NCI-H510A treated with DMSO at 0.1 percent for 48 hours (cell line): ENCODE measurements around the gene SNAPC2.
"Not testable (repeated sequence)": the region's sequence is repeated elsewhere in the genome, so short reads cannot be mapped to it uniquely, and the experiment has no call there.

Source experiments
- DNase-seq: peaks from one replicate; lab custom pipeline; 2025; lab: John Stamatoyannopoulos, UW

The SNAPC2 gene

GRCh38 chr19:7921302-7921966 lies 1.3 kb downstream of the SNAPC2 start:
- no peak for DNase-seq

- DNase-seq: no peak
Observed at GRCh38 chr19:7921967-7922835, 2.1 kb downstream of the SNAPC2 start.

- no peak for DNase-seq
Observed at GRCh38 chr19:7922836-7923195, 2.7 kb downstream of the SNAPC2 start.

- DNase-seq: no peak
Observed at GRCh38 chr19:7923295-7924191, 3.4 kb downstream of the SNAPC2 start.

GRCh38 chr19:7924241-7924640 lies 4.1 kb downstream of the SNAPC2 start:
- no peak for DNase-seq

- no peak for DNase-seq
Observed at GRCh38 chr19:7924651-7925170, 4.6 kb downstream of the SNAPC2 start.

- DNase-seq: peak; percentile 55
Observed at GRCh38 chr19:7925171-7925851, 5.2 kb downstream of the SNAPC2 start.

- DNase-seq: peak; percentile 18
Observed at GRCh38 chr19:7926021-7926726, 6.0 kb downstream of the SNAPC2 start, which contains the start of gene CTXN1. Gene CTXN1 (minus strand): TSS chr19:7926135. CDS start chr19:7925538, 597 bp downstream.

- no peak for DNase-seq
Observed at GRCh38 chr19:7926727-7927604, 6.8 kb downstream of the SNAPC2 start.

- DNase-seq: no peak
Observed at GRCh38 chr19:7927605-7928333, 7.6 kb downstream of the SNAPC2 start.

GRCh38 chr19:7928334-7928706 lies 8.2 kb downstream of the SNAPC2 start:
- DNase-seq: no peak

- no peak for DNase-seq
Observed at GRCh38 chr19:7928741-7929701, 8.9 kb downstream of the SNAPC2 start.

GRCh38 chr19:7930030-7930429 lies 9.9 kb downstream of the SNAPC2 start:
- not testable (repeated sequence) for DNase-seq

- no peak for DNase-seq
Observed at GRCh38 chr19:7930765-7931164, 10.6 kb downstream of the SNAPC2 start.

- DNase-seq: no peak
Observed at GRCh38 chr19:7931221-7932061, 11.3 kb downstream of the SNAPC2 start.

- no peak for DNase-seq
Observed at GRCh38 chr19:7932276-7932929, 12.3 kb downstream of the SNAPC2 start.

- DNase-seq: no peak
Observed at GRCh38 chr19:7932930-7933300, 12.8 kb downstream of the SNAPC2 start.
